ENCODE data around the gene ZNF488.

The ZNF488 gene

DNA sequence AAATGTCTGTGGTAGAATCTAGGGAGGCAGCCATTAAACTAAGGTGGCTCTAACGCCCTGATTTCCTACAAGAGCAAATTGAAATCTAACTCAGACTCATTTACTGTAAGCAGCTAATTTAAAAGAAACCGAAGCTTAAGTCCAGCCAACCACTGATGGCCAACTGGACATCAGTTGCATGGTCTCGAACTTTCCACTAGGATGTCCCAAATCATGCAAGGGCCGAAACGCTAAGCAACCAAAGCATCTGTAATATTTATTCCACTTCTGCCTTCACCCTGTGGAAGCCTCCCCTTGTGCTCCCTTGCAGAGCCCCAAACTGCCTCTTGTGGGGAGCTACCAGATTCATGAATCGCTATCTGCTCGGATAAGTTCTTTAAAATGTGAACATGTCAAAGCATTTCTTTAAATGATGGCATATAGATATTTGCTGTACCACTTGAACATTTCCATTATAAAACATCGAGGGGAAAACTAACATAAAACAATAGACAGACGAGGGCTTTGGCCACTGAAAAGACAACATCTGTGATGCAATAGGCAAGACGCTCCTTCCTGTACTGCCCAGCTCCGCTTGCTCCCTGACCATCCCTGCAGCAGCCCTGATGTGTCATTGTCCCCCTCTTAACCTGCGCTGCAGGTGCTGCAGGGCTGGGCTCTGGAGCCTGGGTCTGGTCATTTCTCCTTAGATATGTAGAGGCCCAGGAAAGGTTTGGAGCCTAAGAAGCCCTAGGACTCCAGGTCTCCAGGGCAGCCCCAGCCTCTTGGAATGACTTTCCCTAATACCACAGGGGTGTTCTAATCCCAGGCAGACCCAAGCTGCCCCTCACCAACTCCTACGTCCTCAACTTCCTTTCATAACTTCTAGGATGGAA, 38.9 kb downstream of the ZNF488 start:
- Histone ChIP-seq H3K4me3 (ENCODE audit: low read length) (no peak overlapping the region), H3K36me3 (ENCODE audit: insufficient read depth, low read length) (no peaks in the 10 kb centered on the region), H3K9ac (ENCODE audit: low read depth, low read length) (no peak overlapping the region), H3K9me3 (ENCODE audit: insufficient read depth, low read depth, low read length) (no peaks in the 10 kb centered on the region), H3K27me3 (ENCODE audit: insufficient read depth, low read length) (no peaks in the 10 kb centered on the region), H3K27ac (ENCODE audit: low read depth, low read length) (no peak overlapping the region), H3K4me1 (ENCODE audit: insufficient read depth, low read length) (peaks cover 12% of the 10 kb centered on the region; the same call in 1 of the 2 replicates)
- 92% methylated on average over 13 of the region's 13 CpGs for WGBS

DNA sequence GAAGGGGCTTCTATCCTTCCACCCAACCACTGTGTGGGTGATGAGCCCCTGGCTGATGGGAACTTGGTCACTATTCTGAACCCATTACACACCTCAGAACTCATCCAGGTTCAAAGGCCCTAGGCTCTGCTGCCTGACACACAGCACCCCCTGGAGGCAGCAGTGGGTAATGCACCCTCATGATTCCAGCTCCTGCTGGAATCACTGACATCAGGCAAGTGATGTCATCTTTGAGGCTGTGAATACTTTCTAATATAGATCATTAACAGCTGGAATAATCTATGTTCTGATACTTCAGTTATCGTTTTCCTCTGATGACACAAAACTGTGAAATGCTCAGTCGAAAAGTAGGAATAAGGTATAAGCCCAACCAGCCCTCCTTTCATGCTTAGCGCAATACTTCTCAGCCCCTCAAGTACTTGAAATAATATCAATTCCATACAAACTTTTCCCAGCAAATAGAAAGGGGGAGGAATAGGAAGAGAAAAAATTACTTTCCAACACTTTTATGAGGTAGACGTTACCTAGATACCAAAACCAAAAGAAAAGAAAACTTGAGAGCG, 43.4 kb downstream of the ZNF488 start:
- H3K4me1 ChIP-seq (ENCODE audit: insufficient read depth, low read length) = peaks cover 12% of the 10 kb centered on the region; the same call in 1 of the 2 replicates
- no peaks in the 10 kb centered on the region for H3K9me3 ChIP-seq (ENCODE audit: insufficient read depth, low read depth, low read length)
- no peaks in the 10 kb centered on the region for H3K27me3 ChIP-seq (ENCODE audit: insufficient read depth, low read length)
- no peak overlapping the region for H3K27ac ChIP-seq (ENCODE audit: low read depth, low read length)
- no peaks in the 10 kb centered on the region for H3K36me3 ChIP-seq (ENCODE audit: insufficient read depth, low read length)
- WGBS = 73% methylated on average over 4 of the region's 5 CpGs
- no peak overlapping the region for H3K4me3 ChIP-seq (ENCODE audit: low read length)
- H3K9ac ChIP-seq (ENCODE audit: low read depth, low read length) = no peak overlapping the region

DNA sequence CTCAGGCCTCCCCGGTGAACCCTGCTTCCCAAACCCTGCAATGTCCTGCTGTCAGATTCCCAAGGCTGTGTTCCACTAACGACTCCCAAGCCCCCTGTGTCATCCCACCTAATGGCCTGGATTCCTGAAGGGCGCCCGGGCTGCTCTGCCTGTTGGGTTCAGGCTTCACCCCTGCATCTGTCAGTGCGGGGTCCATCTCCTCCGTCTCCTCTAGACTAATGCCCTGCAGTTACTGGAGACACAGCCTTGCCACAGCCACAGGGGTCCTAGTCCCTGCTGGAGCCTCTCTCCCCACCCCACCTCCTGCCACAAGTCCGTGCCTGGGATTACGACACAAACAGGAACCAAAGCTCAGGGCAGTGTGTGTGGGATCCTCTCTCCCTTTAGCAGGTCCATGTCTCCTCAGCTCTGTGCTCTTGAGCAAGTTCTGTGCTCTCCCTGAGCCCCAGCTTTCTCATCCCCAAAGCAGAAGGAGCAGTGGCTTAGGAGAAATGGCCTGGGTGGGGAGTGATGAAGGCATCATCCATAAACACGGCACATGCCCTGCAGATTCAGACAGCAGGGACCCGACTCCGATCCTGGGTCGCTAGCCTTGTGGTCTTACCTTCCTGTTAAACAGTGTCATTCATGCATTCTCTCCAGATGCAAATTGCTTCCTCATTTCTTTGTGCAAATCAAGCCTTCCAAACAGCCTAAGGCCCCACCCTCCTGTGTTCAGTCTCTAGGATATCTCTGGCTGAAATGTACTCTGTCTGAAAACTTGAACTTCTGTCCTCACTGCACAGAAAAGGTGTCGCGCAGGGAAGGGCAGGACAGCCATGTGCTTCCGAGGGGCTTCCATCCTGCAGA, 44.1 kb downstream of the ZNF488 start:
- no peaks in the 10 kb centered on the region for H3K36me3 ChIP-seq (ENCODE audit: insufficient read depth, low read length)
- H3K9ac ChIP-seq (ENCODE audit: low read depth, low read length) = no peak overlapping the region
- H3K27me3 ChIP-seq (ENCODE audit: insufficient read depth, low read length) = 0 out of 2 replicates have a peak, but pooled peaks cover 3% of the 10 kb centered on the region
- H3K9me3 ChIP-seq (ENCODE audit: insufficient read depth, low read depth, low read length) = no peaks in the 10 kb centered on the region
- no peak overlapping the region for H3K27ac ChIP-seq (ENCODE audit: low read depth, low read length)
- WGBS = 89% methylated on average over 15 of the region's 15 CpGs
- no peak overlapping the region for H3K4me3 ChIP-seq (ENCODE audit: low read length)
- peaks cover 12% of the 10 kb centered on the region; the same call in 1 of the 2 replicates for H3K4me1 ChIP-seq (ENCODE audit: insufficient read depth, low read length)

DNA sequence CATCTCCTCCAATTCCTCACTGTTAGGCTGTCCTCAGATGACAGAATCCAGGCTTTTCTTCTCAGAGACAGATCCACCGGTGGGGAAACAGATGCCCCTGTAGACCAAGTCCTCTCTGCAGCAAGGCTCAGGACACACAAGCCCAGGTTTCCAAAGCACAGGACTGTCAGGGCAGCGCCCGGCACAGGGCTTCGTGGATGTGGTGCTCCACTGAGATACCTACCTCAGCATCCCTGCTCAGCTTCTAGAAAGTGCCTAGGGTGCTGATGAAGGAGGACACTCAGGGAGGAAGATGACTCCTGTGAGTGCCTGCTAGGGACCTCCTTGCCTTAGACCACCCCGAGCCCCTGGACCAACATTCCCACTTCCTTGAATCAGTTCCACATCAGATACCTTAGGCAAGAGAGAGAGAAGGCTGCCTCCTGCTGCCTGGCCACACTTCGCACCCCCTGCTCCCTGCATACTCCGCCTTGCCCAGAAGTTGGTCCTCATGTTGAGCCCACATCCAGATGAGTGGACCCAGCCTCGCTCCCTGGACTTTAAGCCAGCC, 44.8 kb downstream of the ZNF488 start:
- Histone ChIP-seq H3K27me3 (ENCODE audit: insufficient read depth, low read length) (0 out of 2 replicates have a peak, but pooled peaks cover 6% of the 10 kb centered on the region), H3K27ac (ENCODE audit: low read depth, low read length) (no peak overlapping the region), H3K4me3 (ENCODE audit: low read length) (no peak overlapping the region), H3K36me3 (ENCODE audit: insufficient read depth, low read length) (no peaks in the 10 kb centered on the region), H3K4me1 (ENCODE audit: insufficient read depth, low read length) (peaks cover 12% of the 10 kb centered on the region; the same call in 1 of the 2 replicates), H3K9ac (ENCODE audit: low read depth, low read length) (no peak overlapping the region), H3K9me3 (ENCODE audit: insufficient read depth, low read depth, low read length) (no peaks in the 10 kb centered on the region)
- 93% methylated on average over 8 of the region's 8 CpGs for WGBS

DNA sequence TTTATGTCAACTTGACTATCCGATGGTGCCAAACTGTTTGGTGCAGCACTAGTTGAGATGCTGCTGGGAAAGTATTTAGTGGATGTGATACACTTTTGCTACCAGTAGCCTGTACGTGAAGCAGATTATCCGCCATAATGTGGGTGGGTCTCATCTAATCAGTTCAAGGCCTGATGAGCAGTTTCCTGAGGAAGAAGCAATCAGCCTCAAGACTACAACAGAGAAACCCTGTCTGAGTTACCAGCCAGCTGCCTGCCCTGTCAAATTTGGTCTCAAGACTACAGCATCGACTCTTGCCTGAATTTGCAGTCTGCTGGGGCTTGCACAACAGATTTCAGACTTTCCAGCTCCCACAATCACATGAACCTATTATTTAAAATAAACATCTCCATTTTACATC, 46.8 kb downstream of the ZNF488 start:
- 96% methylated on average over 4 of the region's 4 CpGs for WGBS
- H3K9me3 ChIP-seq (ENCODE audit: insufficient read depth, low read depth, low read length) = no peaks in the 10 kb centered on the region
- no peak overlapping the region for H3K27ac ChIP-seq (ENCODE audit: low read depth, low read length)
- H3K27me3 ChIP-seq (ENCODE audit: insufficient read depth, low read length) = 0 out of 2 replicates have a peak, but pooled peaks cover 6% of the 10 kb centered on the region
- no peak overlapping the region for H3K4me3 ChIP-seq (ENCODE audit: low read length)
- peaks cover 5% of the 10 kb centered on the region; the same call in 1 of the 2 replicates for H3K4me1 ChIP-seq (ENCODE audit: insufficient read depth, low read length)
- no peak overlapping the region for H3K9ac ChIP-seq (ENCODE audit: low read depth, low read length)
- no peaks in the 10 kb centered on the region for H3K36me3 ChIP-seq (ENCODE audit: insufficient read depth, low read length)

DNA sequence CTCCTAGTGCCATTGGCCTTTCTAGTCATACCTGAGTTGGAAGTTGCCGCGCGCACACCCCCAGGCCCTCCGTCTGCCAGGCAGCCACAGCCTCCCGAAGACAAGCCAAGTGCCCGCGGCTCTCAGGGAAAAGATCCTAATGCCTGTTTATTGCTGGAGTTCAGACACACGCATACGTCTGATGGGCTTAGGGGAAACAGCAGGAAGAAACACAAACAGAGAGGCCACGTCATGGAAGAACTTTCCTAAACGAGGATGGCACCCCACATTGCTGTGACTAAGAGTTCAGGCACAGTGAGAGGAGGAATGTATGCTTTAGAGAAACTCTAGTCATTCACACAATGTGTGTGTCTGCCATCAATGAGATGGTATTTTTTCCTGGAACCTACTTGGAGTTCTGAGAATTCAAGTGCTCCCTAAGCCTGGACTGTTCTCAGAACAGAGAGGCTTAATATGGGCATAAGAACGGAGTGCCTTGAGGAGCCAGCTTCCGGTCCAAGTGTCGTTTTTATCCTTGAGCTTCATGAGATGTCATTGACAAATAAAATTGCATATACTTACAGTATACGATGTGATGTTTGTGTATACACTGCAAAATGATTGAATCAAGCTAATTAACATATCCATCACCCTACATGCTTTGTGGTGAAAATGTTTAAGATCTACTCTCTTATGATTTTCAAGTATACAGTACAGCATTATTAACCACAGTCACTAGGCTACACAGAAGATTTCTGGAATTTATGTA, 47.5 kb downstream of the ZNF488 start:
- no peak overlapping the region for H3K4me3 ChIP-seq (ENCODE audit: low read length)
- WGBS = 91% methylated on average over 14 of the region's 15 CpGs
- no peak overlapping the region for H3K27ac ChIP-seq (ENCODE audit: low read depth, low read length)
- no peaks in the 10 kb centered on the region for H3K9me3 ChIP-seq (ENCODE audit: insufficient read depth, low read depth, low read length)
- H3K4me1 ChIP-seq (ENCODE audit: insufficient read depth, low read length) = no peaks in the 10 kb centered on the region
- H3K36me3 ChIP-seq (ENCODE audit: insufficient read depth, low read length) = no peaks in the 10 kb centered on the region
- 0 out of 2 replicates have a peak, but pooled peaks cover 6% of the 10 kb centered on the region for H3K27me3 ChIP-seq (ENCODE audit: insufficient read depth, low read length)
- H3K9ac ChIP-seq (ENCODE audit: low read depth, low read length) = no peak overlapping the region

DNA sequence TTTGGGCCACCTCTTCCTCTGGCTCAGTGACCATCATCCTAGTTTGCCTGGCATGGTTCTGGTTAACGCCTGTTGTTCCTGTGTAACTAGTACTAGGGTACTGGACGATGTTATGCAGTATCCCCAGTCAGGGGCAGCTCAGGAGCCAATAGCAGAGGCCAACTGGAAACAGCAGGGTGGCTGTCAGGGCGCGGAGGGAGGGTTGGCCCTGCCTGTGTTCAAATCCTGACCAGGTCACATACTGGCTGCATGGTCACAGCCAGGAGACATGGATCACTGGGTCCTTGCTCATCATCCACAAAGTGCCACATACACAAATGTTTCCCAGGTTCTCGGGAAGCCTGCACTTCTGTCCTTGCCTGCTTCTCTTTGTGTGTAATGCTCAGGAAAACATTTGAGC, 48.2 kb downstream of the ZNF488 start:
- no peaks in the 10 kb centered on the region for H3K36me3 ChIP-seq (ENCODE audit: insufficient read depth, low read length)
- H3K9ac ChIP-seq (ENCODE audit: low read depth, low read length) = no peak overlapping the region
- WGBS = 90% methylated on average over 5 of the region's 5 CpGs
- no peaks in the 10 kb centered on the region for H3K9me3 ChIP-seq (ENCODE audit: insufficient read depth, low read depth, low read length)
- H3K4me3 ChIP-seq (ENCODE audit: low read length) = no peak overlapping the region
- 0 out of 2 replicates have a peak, but pooled peaks cover 6% of the 10 kb centered on the region for H3K27me3 ChIP-seq (ENCODE audit: insufficient read depth, low read length)
- H3K27ac ChIP-seq (ENCODE audit: low read depth, low read length) = no peak overlapping the region
- H3K4me1 ChIP-seq (ENCODE audit: insufficient read depth, low read length) = no peaks in the 10 kb centered on the region

DNA sequence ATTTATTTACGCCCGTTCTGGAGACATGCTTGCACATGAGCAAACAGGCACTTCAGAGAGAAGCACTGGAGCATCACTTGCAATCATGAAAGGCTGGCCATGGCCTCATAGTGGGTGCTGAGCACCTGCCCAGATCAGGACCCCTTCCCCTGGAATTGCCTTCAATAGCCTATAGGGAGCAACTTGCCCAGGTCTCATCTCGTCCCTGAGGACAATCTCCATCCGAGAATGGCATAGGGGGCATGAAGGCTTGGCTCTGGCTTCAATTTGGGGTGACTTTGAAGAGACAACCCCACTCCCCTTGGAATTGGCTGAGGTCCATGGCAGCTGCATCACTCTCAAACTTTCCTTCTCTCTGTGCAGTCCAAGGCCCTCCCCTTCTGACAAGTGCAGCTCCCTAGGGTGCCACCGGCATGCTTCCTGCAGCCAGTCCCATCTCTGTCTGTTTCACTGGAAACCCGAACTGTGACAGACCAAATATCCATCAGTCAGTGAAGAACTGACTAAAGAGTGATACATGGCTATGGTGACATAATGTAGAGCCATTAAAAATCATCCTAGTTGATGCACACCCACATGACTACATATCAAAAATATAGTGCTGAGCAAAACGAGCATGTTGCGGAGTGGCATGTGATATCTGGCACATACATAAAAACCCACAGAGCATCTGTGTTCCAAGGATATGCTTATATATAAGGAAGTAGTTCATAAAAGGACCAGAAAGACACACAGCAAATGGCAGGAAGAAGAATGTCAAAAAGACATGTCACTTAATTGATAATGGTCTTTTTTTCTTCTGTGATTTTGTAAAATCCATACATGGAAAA, 49.4 kb downstream of the ZNF488 start:
- H3K36me3 ChIP-seq (ENCODE audit: insufficient read depth, low read length) = no peaks in the 10 kb centered on the region
- 90% methylated on average over 8 of the region's 8 CpGs for whole genome bisulfite sequencing
- no peak overlapping the region for H3K27ac ChIP-seq (ENCODE audit: low read depth, low read length)
- no peak overlapping the region for H3K9ac ChIP-seq (ENCODE audit: low read depth, low read length)
- H3K27me3 ChIP-seq (ENCODE audit: insufficient read depth, low read length) = 0 out of 2 replicates have a peak, but pooled peaks cover 6% of the 10 kb centered on the region
- H3K4me1 ChIP-seq (ENCODE audit: insufficient read depth, low read length) = no peaks in the 10 kb centered on the region
- no peak overlapping the region for H3K4me3 ChIP-seq (ENCODE audit: low read length)
- no peaks in the 10 kb centered on the region for H3K9me3 ChIP-seq (ENCODE audit: insufficient read depth, low read depth, low read length)

DNA sequence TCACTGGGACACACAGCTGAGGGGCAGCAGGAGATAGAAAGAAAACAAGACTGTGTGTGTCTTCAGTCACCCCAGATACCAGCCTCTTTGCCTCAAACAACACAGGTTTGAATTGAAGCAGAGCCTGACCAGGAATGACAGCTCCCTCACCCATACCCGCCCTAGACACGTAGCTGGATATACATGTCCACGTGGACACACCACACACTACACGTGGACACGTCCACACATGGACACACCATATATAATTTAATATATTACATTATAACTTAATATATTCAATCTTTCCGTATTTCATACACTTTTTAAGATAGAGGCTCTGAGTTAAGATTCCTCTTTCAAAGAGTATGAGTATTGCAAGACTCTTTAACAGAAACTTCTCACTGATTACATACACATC, 50.6 kb downstream of the ZNF488 start:
- no peak overlapping the region for H3K4me3 ChIP-seq (ENCODE audit: low read length)
- WGBS = 96% methylated on average over 4 of the region's 6 CpGs
- no peaks in the 10 kb centered on the region for H3K4me1 ChIP-seq (ENCODE audit: insufficient read depth, low read length)

More for the DNA sequence above, 50.6 kb downstream of the ZNF488 start:
- Histone ChIP-seq H3K27ac (ENCODE audit: low read depth, low read length) (no peak overlapping the region), H3K36me3 (ENCODE audit: insufficient read depth, low read length) (no peaks in the 10 kb centered on the region), H3K9me3 (ENCODE audit: insufficient read depth, low read depth, low read length) (no peaks in the 10 kb centered on the region), H3K27me3 (ENCODE audit: insufficient read depth, low read length) (0 out of 2 replicates have a peak, but pooled peaks cover 6% of the 10 kb centered on the region), H3K9ac (ENCODE audit: low read depth, low read length) (no peak overlapping the region)
